Type B pancreatic cell (in vitro differentiated cells): ENCODE results near the gene ARHGAP8. TPM values are rescaled to one million over a fixed set of nuclear protein-coding genes. Genes with fewer than 3 reads are reported as not detected.

ENCODE experiments used
- DNase-seq: peaks from one replicate; pipeline ENCODE4 v3.0.0; 2021; ENCODE audit warnings: mixed read lengths; ENCODE audit not compliant: unreplicated experiment; ENCODE audit errors: extremely low spot score
- H3K27ac Mint-ChIP-seq: 2 replicates; pipeline ENCODE4 v1.8.0; 2021; ENCODE audit warnings: mild to moderate bottlenecking, mixed read lengths
- H3K27me3 Mint-ChIP-seq: 2 replicates; pipeline ENCODE4 v1.8.0; 2021; ENCODE audit warnings: mixed read lengths
- H3K36me3 Mint-ChIP-seq: 2 replicates; pipeline ENCODE4 v1.8.0; 2021; ENCODE audit warnings: mixed read lengths
- H3K4me1 Mint-ChIP-seq: one replicate; pipeline ENCODE4 v1.8.0; 2021; ENCODE audit warnings: mixed read lengths; ENCODE audit not compliant: unreplicated experiment
- H3K4me3 Mint-ChIP-seq: 2 replicates; pipeline ENCODE4 v1.8.0; 2021; ENCODE audit warnings: mild to moderate bottlenecking, mixed read lengths
- H3K9me3 Mint-ChIP-seq: 2 replicates; pipeline ENCODE4 v1.8.0; 2021; ENCODE audit warnings: mixed read lengths
- total RNA-seq: library from RNA; stranded (reverse); gene quantifications from 2 replicates; pipeline ENCODE4 v1.2.1, GENCODE V29; 2021; ENCODE audit warnings: low replicate concordance
- TF ChIP-seq, protein P1 (sequence below): fragments of 200-600 bp; sonication (generic); conservative IDR thresholded peaks from 2 replicates; pipeline ENCODE4 v1.5.0; 2021; ENCODE audit warnings: antibody characterized with exemption, mild to moderate bottlenecking

Gene ARHGAP8
- total RNA-seq, 1 donor from 2014 or later: 18.0 TPM

DNA sequence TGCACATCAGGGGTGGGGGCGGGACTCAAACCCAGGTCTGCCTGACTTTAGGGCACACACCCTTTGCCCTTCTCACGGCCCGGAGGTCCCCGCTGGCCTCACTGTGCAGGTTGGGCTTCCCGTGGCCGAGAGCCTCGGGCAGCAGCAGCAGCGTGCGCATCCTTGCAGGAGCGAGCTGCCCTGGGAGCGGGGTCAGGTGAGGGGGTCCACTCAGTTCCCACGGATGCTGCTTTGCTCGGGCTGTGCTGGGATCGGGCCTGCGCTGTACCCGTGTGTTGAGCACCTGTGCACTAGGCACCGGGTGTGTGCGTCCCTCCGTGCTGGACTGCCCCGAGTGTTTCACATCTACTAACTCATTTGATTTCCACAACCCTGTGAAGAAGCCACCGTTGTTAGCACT is 25.2 kb upstream of the ARHGAP8 start:
- H3K27me3 Mint-ChIP-seq: no peaks in the 10 kb centered on the region
- no peaks in the 10 kb centered on the region for H3K36me3 Mint-ChIP-seq
- DNase-seq: no peak
- no peaks in the 10 kb centered on the region for H3K9me3 Mint-ChIP-seq
- H3K4me1 Mint-ChIP-seq: peaks cover 4% of the 10 kb centered on the region
- no peak overlapping the region for H3K27ac Mint-ChIP-seq
- no peak overlapping the region for H3K4me3 Mint-ChIP-seq
- TF ChIP-seq, protein P1, sequence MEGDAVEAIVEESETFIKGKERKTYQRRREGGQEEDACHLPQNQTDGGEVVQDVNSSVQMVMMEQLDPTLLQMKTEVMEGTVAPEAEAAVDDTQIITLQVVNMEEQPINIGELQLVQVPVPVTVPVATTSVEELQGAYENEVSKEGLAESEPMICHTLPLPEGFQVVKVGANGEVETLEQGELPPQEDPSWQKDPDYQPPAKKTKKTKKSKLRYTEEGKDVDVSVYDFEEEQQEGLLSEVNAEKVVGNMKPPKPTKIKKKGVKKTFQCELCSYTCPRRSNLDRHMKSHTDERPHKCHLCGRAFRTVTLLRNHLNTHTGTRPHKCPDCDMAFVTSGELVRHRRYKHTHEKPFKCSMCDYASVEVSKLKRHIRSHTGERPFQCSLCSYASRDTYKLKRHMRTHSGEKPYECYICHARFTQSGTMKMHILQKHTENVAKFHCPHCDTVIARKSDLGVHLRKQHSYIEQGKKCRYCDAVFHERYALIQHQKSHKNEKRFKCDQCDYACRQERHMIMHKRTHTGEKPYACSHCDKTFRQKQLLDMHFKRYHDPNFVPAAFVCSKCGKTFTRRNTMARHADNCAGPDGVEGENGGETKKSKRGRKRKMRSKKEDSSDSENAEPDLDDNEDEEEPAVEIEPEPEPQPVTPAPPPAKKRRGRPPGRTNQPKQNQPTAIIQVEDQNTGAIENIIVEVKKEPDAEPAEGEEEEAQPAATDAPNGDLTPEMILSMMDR: no peak

DNA sequence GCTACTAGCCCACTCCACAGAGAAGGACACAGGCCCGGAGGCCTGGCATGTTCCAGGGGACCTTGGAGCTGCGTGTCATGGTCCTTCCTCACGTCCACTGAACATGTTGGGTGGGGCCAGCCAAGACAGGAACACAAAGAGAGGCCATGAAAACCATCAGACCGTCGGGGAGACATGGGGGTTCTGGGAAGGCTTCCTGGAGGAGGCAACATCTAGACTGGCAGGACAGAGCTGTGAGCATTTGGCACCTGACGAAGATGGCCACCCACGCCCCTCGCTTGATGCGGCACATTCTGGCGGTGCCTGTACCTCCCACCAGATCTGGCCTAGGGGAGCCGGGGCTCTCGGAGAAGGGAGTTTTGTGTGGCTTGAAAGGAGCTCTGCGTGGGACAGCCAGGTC is 24.7 kb upstream of the ARHGAP8 start:
- Mint-ChIP-seq H3K36me3 (no peaks in the 10 kb centered on the region), H3K27me3 (no peaks in the 10 kb centered on the region), H3K4me3 (no peak overlapping the region), H3K27ac (no peak overlapping the region), H3K4me1 (peaks cover 4% of the 10 kb centered on the region), H3K9me3 (no peaks in the 10 kb centered on the region)
- DNase-seq: no peak
- TF ChIP-seq, protein P1: no peak

DNA sequence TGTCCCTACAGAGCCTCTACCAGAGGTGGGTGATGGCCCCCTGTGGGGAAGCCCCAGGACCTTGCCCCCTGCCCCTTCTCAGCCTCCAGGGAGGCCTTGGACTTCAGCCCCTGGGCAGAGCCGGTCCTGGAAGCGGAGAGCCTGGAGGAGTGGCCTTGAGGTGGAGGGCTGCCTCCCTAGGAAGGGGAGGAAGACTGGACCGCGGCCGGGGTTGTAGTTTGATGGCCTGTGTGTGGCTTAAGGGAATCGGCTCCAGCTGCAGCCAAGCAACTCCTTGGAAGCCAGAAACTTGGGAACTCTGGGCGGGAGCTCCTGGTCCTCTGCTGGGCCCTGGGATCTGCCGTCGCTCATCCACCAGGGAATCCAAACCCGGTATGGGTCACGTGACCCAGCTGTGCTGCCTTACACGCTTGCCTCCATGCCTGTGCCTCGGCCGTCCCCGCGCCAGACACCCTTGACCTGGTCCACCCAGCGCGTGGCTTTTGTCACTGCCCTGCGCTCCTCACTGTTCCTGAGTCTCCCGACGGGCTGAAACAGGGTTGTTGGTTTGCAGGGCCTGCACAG is 23.5 kb upstream of the ARHGAP8 start:
- peaks cover 4% of the 10 kb centered on the region for H3K4me1 Mint-ChIP-seq
- H3K27ac Mint-ChIP-seq: peak overlapping the region; percentile 56
- DNase-seq: no peak
- H3K4me3 Mint-ChIP-seq: no peak overlapping the region
- H3K9me3 Mint-ChIP-seq: no peaks in the 10 kb centered on the region
- TF ChIP-seq, protein P1: no peak
- H3K36me3 Mint-ChIP-seq: no peaks in the 10 kb centered on the region
- H3K27me3 Mint-ChIP-seq: no peaks in the 10 kb centered on the region

DNA sequence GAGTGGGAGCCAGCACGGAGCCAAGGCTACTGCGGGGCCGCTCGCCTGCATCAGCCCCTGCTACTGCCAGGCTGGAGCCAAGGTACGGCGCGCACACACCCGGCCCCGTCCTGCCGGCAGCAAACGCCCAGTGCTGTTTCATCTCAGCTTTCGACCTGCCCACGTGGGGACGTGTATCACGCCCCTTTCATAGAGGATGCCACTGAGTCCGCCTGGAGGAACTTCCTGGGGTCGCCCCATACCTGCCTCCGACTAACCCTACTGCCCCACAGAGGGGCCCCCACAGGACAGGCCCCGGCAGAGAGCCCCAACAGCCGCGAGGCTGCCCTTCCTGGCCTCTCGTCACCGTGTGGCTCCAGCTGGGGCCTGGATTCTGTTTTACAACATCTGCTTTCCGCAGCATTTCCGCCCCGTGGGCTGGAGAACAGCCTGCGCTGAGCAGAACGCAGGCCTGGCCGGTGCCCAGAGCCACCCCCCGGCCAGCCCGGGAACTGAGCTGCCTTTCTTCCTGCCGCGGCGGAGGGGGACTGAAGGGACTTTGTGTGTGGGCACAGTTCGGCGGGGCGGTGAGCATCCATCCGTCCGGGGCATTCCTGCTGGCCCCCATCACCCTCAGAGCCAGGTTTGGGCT is 22.9 kb upstream of the ARHGAP8 start:
- H3K4me1 Mint-ChIP-seq: peaks cover 4% of the 10 kb centered on the region
- peak; percentile 69 for DNase-seq
- TF ChIP-seq, protein P1: peak; percentile 56
- H3K27ac Mint-ChIP-seq: peak overlapping the region; percentile 56
- H3K36me3 Mint-ChIP-seq: no peaks in the 10 kb centered on the region
- H3K27me3 Mint-ChIP-seq: no peaks in the 10 kb centered on the region
- no peaks in the 10 kb centered on the region for H3K9me3 Mint-ChIP-seq
- no peak overlapping the region for H3K4me3 Mint-ChIP-seq

DNA sequence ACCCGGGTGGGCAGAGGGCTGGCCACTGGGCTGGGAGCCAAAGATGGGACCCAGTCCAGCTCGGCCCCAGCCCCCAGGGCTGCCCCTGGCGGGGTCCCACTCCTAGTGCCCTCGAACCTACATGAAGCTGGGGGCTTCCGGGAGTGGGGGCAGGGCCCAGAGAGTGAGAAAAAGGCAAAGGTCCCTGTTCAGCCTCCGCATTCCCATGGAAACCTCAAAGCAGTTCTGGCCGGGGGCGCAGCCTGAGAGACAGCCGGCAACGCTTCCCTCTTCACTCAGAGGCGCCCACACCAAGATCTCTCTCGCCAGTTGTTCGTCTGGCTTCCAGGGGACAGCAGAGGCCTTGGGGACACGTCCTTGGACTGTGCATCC is 22.4 kb upstream of the ARHGAP8 start:
- Mint-ChIP-seq H3K36me3 (no peaks in the 10 kb centered on the region), H3K27ac (no peak overlapping the region), H3K27me3 (no peaks in the 10 kb centered on the region), H3K4me1 (peaks cover 4% of the 10 kb centered on the region), H3K4me3 (no peak overlapping the region), H3K9me3 (no peaks in the 10 kb centered on the region)
- TF ChIP-seq, protein P1: peak; percentile 27
- DNase-seq: no peak
